Vagina (tissue), 2 donors: Measurements from ENCODE around the gene CLEC16A. TPM values are rescaled to one million over a fixed set of nuclear protein-coding genes. Genes with fewer than 3 reads are reported as not detected.

Experiments
- DNase-seq, 2 donors: peaks; one replicate each; pipeline ENCODE4 v3.0.0-alpha.2; 2017; ENCODE audit errors: extremely low spot score in 2 of 2
- H3K27ac ChIP-seq: fragments of 200-600 bp; sonication (generic); one replicate; pipeline ENCODE4 v1.5.1; 2019
- H3K27me3 ChIP-seq: fragments of 200-600 bp; sonication (generic); one replicate; pipeline ENCODE4 v1.5.1; 2019
- H3K36me3 ChIP-seq, 2 donors: fragments of 200-600 bp; sonication (generic); one replicate each; pipeline ENCODE4 v1.5.1; 2017 to 2019
- H3K4me1 ChIP-seq: fragments of 200-600 bp; sonication (generic); one replicate; pipeline ENCODE4 v1.5.1; 2019
- H3K4me3 ChIP-seq, 2 donors: fragments of 200-600 bp; sonication (generic); 1 replicate in 1 of 2; 2 replicates in 1 of 2; pipeline ENCODE4 v1.5.1; 2016 to 2019
- H3K9me3 ChIP-seq: fragments of 200-600 bp; sonication (generic); one replicate; pipeline ENCODE4 v1.5.1; 2019
- POLR2A ChIP-seq, 2 donors: fragments of 450-650 bp; IDR thresholded peaks; one replicate each; pipeline ENCODE4 v1.6.1; 2017; ENCODE audit warnings: antibody characterized with exemption in 2 of 2, mild to moderate bottlenecking in 2 of 2, moderate library complexity in 2 of 2
- POLR2AphosphoS5 ChIP-seq, 2 donors: sonication (generic); formaldehyde crosslinking; IDR thresholded peaks; one replicate each; pipeline ENCODE4 v1.9.0; 2017; ENCODE audit warnings: antibody characterized with exemption in 2 of 2, mild to moderate bottlenecking in 2 of 2, low read depth in 1 of 2; ENCODE audit not compliant: insufficient read depth in 1 of 2
- intact Hi-C: fragments of 100-400 bp; cut with DNase I; formaldehyde crosslinking; loops from one replicate; pipeline ENCODE4 v1.15.1; 2023
- total RNA-seq: library from RNA; depleted of rRNA; stranded (reverse); fragments of >200 nt; gene quantifications from one replicate; pipeline ENCODE4 v1.2.3, GENCODE V29; 2016
- TF ChIP-seq, protein P1 (sequence below), 3 experiments: fragments of 450-650 bp in 2 of 3; fragments of 200-600 bp in 1 of 3; sonication (generic) in 1 of 3; IDR thresholded peaks; one replicate each; pipeline ENCODE4 v1.5.1; 2017 to 2019; ENCODE audit warnings: antibody characterized with exemption in 3 of 3, mild to moderate bottlenecking in 2 of 3, moderate library complexity in 2 of 3

Gene CLEC16A
- total RNA-seq, 1 donor from 2014 or later = 21.6 TPM

DNA sequence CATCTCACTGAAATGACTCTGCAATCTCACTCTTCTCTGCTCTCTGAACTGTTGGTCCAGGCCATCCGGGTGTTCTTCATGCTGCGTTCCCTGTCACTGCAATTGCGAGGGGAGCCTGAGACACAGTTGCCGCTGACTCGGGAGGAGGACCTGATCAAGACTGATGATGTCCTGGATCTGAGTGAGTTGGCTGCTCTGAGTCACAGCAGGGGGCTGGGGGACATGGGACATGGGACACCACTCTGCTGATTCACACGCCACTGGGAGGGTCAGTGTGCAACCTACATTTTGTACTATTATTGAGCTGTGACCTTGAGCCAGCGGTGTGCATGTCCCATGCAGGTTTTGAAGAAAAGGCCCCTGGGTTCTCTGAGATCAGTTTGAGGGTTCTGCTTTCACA, 116.5 kb downstream of the CLEC16A start:
- H3K4me1 ChIP-seq = peaks cover 8% of the 10 kb centered on the region
- no peak overlapping the region for H3K4me3 ChIP-seq
- no peak overlapping the region for H3K27ac ChIP-seq
- no peaks in the 10 kb centered on the region for H3K27me3 ChIP-seq
- no peaks in the 10 kb centered on the region for H3K9me3 ChIP-seq
- TF ChIP-seq POLR2AphosphoS5 (IDR thresholded peaks at IDR 0.05; ENCODE audit: insufficient read depth in 1 of 2, low read depth in 1 of 2) (no peak), POLR2A (IDR thresholded peaks at IDR 0.05) (no peak)
- TF ChIP-seq, protein P1, sequence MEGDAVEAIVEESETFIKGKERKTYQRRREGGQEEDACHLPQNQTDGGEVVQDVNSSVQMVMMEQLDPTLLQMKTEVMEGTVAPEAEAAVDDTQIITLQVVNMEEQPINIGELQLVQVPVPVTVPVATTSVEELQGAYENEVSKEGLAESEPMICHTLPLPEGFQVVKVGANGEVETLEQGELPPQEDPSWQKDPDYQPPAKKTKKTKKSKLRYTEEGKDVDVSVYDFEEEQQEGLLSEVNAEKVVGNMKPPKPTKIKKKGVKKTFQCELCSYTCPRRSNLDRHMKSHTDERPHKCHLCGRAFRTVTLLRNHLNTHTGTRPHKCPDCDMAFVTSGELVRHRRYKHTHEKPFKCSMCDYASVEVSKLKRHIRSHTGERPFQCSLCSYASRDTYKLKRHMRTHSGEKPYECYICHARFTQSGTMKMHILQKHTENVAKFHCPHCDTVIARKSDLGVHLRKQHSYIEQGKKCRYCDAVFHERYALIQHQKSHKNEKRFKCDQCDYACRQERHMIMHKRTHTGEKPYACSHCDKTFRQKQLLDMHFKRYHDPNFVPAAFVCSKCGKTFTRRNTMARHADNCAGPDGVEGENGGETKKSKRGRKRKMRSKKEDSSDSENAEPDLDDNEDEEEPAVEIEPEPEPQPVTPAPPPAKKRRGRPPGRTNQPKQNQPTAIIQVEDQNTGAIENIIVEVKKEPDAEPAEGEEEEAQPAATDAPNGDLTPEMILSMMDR (IDR thresholded peaks at IDR 0.05) = no peak
- intact Hi-C loops = no loop called here
- no peak for DNase-seq
- H3K36me3 ChIP-seq = peaks cover 0 to 4% of the 10 kb centered on the region in 2 donors

DNA sequence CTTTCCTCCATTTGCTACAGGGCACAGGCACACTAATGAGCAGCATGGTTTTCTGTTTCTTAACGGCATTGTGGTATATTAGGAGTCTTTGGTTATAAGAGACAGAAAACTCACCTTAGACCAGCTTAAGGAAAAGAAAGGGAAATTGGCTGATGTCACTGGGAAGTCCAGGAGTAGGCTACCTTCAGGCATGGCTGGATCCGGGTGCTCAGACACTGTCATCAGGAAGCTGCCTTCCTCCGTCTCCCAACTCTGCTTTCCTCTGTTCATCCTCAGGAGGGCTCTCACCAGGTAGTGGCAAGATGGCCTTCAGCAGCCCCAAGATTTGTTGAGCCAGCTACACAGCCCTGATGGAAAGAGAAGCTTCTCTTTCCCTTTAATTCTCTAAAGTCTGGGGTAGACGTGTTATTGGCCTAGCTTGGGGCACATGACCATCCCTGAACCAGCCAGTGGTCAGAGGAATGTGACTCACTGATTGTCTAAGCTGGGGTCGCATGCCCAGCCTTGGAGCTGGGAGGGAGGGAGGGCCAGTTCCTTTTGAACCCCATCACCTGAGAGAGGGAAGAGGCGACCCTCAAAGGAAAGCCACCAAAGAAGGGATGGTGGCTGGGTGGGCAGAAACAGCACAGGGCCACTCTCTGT, 117.4 kb downstream of the CLEC16A start:
- Histone ChIP-seq H3K27me3 (no peaks in the 10 kb centered on the region), H3K4me3 (no peak overlapping the region), H3K27ac (no peak overlapping the region), H3K36me3 (peaks cover 0 to 7% of the 10 kb centered on the region in 2 donors), H3K9me3 (no peaks in the 10 kb centered on the region), H3K4me1 (peaks cover 8% of the 10 kb centered on the region)
- intact Hi-C loops = no loop called here
- TF ChIP-seq POLR2AphosphoS5 (IDR thresholded peaks at IDR 0.05; ENCODE audit: insufficient read depth in 1 of 2, low read depth in 1 of 2) (no peak), POLR2A (IDR thresholded peaks at IDR 0.05) (no peak)
- TF ChIP-seq, protein P1 (IDR thresholded peaks at IDR 0.05) = no peak
- DNase-seq = no peak

DNA sequence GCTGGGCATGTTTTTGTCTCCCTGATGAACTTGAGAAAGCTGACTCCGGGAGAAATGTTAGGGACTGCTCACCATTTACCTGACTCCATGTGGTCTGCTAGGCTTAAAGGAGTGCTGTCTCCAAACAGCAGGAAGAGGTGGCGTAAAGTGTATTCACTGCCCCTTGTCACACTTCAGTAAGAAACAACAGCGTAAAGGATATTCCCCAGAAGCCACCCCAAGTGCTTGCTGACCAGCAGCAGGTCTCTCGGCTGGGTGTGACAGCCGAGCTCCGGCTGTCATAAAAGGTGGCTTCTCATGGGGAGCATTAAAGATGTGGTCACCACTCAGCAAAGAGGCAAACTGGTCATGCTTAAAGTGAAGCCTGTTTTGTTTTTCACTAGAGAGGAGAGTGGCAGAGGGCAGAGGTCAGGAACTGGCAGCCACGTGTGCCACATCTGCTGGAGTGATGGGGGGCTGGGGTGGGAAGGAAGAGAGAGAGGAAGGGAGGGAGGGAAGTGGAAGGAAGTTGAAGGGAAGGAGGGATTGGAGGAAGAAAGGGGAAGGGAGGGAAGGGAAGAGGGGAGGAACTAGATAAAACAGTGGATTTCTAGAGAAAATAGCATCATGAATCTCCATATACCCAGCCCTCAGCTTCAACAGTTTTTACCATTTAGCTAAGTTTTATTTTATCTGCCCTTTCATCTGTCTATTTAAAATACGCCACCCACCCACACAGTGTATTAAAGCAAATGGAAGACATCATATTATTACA, 119.3 kb downstream of the CLEC16A start:
- no peaks in the 10 kb centered on the region for H3K27me3 ChIP-seq
- no peaks in the 10 kb centered on the region for H3K4me1 ChIP-seq
- H3K36me3 ChIP-seq = peaks cover 0 to 7% of the 10 kb centered on the region in 2 donors

DNA sequence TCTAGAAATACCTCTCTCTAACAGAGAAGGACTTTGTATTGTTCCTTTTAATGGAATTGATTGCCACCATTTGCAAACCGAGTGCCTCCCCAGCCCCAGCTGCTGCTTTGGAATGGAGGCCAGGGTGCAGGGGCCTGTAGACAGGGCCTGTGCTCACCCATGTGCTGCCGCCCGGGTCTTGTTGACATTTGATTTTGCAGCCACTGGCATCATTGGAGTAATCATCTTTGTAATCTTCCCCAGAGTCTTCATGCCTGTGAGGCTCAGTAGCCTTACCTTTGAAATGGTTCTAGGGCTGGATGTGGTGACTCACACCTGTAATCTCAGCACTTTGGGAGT, 119.8 kb downstream of the CLEC16A start:
- DNase-seq = no peak

More for the DNA sequence above, 119.3 kb downstream of the CLEC16A start:
- Histone ChIP-seq H3K27ac (no peak overlapping the region), H3K4me3 (no peak overlapping the region), H3K9me3 (no peaks in the 10 kb centered on the region)
- intact Hi-C loops = no loop called here
- DNase-seq = no peak
- TF ChIP-seq, protein P1 (IDR thresholded peaks at IDR 0.05) = no peak
- TF ChIP-seq POLR2A (IDR thresholded peaks at IDR 0.05) = no peak
- no peak for TF ChIP-seq POLR2AphosphoS5 (IDR thresholded peaks at IDR 0.05; ENCODE audit: insufficient read depth in 1 of 2, low read depth in 1 of 2)

More for the DNA sequence above, 119.8 kb downstream of the CLEC16A start:
- Histone ChIP-seq H3K4me1 (no peaks in the 10 kb centered on the region), H3K4me3 (no peak overlapping the region), H3K27ac (no peak overlapping the region), H3K36me3 (peaks cover 0 to 7% of the 10 kb centered on the region in 2 donors), H3K9me3 (no peaks in the 10 kb centered on the region), H3K27me3 (no peaks in the 10 kb centered on the region)
- intact Hi-C loops = no loop called here
- TF ChIP-seq POLR2A (IDR thresholded peaks at IDR 0.05) = no peak
- TF ChIP-seq, protein P1 (IDR thresholded peaks at IDR 0.05) = no peak
- TF ChIP-seq POLR2AphosphoS5 (IDR thresholded peaks at IDR 0.05; ENCODE audit: insufficient read depth in 1 of 2, low read depth in 1 of 2) = no peak
